SHP77 (cell line): ENCODE measurements around the gene KIDINS220.
A peak's percentile ranks its signal among the peaks of the same experiment; 100 is the strongest.

ENCODE experiments used
- DNase-seq, 2 experiments: peaks; one replicate each; lab custom pipeline; 2025; lab: John Stamatoyannopoulos, UW

KIDINS220 gene

GRCh38 chr2:8836971-8837794 is at the start of gene KIDINS220:
Gene KIDINS220 (minus strand): TSS chr2:8837613. CDS start chr2:8827093, 10,520 bp downstream.
- DNase-seq: peak; percentile 63 to 74

GRCh38 chr2:8886876-8887275 is 49.5 kb upstream of the KIDINS220 start:
- no peak for DNase-seq

DNA sequence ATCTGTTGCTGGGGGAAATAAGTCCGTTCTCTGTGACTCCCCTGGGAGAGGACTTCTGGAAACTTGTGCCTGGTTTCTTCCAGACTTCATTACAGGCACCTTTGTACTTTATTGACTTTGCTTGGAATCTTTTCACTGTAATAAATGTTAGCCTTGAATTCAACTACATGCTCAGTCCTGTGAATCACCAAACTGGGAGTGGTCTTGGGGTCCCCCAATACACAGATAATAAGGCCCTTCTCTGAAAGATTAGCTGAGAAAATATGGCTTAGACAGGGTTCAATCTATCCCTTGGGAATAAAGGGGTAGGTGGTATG is 48.7 kb upstream of the KIDINS220 start:
- DNase-seq: no peak

DNA sequence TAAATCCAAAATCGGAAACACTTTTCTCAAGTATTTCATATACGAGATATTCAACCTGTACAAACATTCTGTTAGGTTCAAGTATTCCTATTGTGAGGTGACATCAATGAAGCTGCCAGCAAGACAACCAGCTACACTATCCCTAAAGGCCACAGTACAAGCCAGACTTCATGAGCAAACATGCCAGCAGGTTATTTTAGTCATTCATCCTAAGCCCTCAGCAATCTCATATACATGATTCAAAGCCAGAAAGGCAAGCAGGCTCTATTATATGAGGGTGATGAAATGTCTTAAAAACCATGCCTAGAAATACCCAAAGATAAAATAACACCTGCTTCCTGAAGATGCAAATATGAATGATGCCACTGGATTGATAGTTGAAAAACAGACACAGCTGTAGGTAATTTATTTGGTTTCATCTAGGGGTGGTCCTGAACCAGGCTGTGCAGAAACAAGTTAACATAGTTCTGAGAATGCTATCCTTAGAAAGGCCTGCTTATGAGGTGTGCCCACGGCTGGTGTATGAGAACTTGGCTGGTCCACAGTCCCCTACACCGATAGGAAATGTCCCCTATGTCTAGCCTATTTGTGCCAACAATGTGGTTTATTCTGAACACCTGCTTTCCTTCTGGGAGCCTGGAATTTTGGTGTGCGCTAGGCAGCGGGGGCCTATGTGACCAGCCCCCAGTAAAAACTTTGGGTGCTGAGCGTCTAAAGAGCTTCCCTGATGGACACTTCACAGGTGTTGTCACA is 48.2 kb upstream of the KIDINS220 start:
- DNase-seq: no peak

DNA sequence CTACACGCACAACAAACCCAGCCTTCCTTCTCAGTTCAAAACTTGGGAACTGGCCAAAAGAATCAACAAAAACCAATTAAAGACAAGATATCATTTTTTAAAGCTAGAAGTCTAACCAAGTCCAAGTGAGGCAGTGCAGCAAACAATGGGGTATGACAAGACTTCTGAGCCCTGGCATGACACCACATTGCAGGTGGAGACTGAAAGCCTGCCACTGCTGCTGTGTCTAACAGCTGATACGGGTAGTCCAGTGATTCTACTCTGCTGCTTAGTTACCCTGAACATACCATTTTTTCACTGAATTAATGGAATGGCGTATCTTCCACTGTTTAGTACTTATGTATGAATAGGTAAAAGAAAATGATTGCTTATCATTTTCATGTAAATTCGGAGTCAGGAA is 47.4 kb upstream of the KIDINS220 start:
- DNase-seq: no peak

DNA sequence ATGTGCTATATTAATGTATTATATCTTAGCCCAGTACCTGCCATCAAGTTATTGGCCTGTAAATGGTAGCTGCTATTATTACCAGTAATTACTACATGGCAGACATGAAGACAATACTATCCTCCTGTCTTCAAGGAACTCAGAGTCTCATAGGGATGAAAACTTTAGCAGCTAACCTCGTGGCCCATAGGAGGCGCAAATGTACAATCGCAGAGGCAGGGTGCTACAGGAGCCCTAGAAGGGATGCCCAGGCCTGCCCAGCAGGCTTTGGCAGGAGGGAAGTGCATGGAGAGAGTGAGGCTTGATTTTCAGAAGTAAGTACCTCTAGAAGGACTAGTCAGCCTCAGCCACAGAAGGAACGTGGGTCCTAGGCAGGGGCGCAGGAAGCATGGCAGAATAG is 44.7 kb upstream of the KIDINS220 start:
- no peak for DNase-seq

- no peak for DNase-seq
Observed at GRCh38 chr2:8877894-8878293, 40.5 kb upstream of the KIDINS220 start.

DNA sequence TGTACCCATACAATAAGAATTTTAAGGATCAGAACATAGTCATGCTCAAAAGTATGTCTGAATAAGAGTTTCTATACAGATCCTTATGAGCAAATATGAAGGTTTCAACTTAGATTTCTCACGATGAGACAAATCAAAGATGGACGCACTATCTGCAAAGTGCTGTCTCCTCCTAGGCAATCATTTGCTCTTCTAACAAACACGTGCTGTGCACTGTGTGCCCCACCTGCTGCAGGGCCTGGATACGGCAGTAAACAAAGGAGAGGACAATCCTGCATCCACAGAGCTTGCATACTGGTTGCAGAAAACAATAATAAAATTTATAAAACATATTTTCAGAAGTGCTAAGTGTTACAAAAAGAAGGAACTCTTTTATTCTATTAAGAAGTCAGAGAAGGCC is 39.9 kb upstream of the KIDINS220 start:
- DNase-seq: no peak

GRCh38 chr2:8876628-8877027 is 39.2 kb upstream of the KIDINS220 start:
- DNase-seq: no peak

GRCh38 chr2:8872821-8873432 is 35.5 kb upstream of the KIDINS220 start:
- peak; percentile 52 to 82 for DNase-seq

DNA sequence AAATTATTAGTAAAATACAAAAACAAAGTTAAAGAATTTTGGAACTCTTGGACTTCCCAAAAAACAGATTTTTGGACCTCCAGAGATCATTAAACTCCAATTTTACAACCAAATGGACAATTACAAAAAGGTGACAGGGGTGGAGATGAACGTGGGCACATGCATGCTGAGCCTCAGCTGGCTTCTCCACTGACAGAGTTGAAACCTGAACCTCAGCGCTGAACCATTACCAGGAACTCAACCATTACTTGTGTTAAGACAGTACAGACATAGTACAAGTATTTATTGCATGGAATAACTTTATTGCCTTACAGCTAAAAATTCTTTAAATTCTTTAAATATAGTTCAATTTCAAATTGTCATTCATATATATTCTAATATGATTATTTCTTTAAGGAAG is 33.0 kb upstream of the KIDINS220 start:
- no peak for DNase-seq

DNA sequence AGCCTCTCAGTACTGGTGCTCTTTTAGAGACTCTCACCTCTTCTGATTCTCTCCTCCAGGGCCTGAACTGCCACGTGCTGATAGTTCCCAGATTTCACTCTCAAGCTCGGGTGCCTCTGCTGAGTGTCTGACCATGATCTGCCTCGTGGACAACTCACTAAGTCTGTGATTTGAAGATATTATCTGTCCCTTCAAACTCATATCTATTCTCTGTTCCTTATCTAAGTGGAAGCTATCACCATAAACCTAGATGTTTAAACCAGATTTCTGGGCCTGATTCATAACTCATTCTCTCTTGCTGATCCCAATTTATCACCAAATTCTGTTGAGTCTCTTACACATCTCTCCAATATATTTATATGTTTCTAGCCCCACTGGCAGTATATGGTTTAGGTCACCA is 29.9 kb upstream of the KIDINS220 start:
- DNase-seq: no peak

DNA sequence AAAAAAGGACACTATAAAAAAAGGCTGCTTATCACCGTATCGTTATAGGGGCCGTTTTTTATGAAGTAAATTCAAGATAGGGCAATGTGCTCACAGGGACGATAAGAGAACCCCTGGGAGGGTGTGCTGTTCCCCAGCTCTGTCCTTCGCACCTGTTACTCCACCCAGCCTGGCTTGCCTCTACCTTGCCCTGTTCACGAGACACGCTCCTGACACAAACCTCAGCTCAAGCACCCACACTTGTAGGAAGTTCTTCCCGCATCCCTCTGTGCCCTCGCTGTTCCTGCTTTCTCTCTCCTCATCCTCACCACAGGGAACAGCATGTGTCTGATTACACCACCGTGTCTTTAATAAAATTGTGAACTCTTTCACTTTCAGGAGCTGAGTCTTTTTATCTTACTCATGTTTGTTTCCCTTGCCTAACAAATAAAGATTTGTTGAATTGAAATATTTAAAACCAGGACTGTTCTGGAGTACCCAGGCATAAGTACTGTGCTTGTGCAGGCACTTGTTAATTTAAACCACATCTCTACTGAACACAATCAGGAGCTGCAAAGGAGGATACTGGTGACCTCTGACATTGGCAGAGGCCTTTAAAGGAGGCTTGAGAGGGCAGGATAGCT is 26.0 kb upstream of the KIDINS220 start:
- DNase-seq: no peak

DNA sequence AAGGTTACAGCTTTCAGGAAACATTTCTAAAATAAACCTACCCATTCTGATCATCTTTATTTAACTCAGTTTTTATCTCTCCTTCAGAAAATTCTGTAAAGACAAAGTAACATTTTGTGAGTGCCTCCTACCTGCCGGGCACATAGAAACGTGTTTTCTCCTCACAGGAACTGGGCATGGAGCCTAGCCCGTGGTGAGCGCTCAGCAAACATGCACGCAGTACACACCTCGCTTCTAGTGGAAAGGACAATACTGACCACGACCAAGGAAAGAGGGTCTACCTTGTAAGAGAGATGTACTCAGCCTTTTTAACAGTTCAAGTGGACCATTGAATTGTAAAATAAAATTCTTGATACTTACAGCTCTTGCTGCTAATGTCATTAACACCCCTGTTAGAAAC is 24.8 kb upstream of the KIDINS220 start:
- DNase-seq: no peak

DNA sequence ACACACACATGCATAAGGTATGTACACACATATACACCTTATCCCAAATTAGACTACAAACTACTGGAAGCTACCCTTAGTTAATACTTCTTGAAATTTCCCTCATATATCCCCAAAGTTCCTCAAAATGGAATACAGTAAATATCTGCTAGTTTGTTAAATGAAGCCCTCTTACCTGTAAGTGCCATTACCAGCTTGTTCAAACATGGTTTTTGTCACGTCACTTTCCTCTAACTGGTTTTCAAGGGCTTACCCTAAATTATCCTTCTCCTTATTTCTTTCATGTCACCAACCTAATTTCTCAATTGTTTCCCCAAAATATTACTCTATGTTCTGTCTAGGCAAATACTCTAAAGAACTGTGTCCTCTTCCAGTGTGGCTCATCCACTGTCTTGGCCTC is 24.4 kb upstream of the KIDINS220 start:
- DNase-seq: no peak

DNA sequence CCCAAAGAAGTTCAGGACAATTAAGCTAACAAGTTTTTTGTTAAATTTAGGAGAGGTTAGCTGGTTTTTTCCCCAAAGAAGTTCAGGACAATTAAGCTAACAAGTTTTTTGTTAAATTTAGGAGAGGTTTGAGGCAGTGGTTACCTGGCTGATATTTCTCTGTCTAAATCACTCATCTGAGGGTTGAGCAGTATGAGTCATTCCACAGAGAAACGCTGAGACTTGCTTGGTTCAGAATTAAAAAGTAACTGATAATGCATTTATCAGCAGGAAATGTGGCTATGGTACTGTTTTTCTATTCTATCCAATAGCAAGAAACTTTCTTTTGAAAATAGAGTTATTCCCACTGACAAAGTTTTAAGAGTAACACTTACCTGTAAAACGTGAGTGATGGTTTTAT is 22.8 kb upstream of the KIDINS220 start:
- DNase-seq: no peak

DNA sequence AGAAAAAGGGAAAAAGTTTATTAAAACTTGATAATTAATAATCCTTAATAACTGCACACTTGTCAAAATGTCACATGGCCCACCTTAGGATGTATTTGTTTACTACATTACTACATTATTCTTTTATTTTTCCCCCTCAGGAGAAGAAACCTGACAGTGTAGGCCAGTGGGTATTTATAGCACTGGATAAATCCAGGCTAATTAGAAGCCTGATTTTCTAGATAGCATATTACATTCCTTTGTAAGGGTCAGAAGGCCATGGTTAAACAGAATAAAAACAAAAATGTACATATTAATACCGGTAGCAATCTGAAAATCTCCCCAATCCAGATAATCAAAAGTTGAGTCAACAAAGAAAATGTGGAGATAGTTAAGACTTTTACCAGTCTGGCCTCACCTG is 21.5 kb upstream of the KIDINS220 start:
- DNase-seq: no peak

DNA sequence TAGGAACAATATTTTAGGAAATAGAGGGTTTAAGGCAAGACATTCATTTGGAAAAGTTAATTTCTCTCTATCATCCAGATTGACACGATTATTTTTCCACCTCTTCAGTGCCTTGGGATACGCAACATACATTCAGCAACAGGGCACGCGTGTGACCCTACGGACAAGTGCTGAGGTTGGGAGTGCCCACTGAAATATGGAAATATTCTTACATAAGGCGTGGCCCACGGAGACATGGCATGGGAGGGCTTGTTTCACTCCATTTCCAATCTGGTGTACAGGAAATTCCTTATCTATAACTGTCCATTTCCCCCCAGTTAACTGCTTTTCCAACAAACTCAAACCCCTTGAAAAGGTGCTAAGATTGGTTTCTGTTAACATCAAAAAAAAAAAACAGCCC is 20.9 kb upstream of the KIDINS220 start:
- no peak for DNase-seq

- no peak for DNase-seq
Observed at GRCh38 chr2:8857709-8858108, 20.3 kb upstream of the KIDINS220 start.

DNA sequence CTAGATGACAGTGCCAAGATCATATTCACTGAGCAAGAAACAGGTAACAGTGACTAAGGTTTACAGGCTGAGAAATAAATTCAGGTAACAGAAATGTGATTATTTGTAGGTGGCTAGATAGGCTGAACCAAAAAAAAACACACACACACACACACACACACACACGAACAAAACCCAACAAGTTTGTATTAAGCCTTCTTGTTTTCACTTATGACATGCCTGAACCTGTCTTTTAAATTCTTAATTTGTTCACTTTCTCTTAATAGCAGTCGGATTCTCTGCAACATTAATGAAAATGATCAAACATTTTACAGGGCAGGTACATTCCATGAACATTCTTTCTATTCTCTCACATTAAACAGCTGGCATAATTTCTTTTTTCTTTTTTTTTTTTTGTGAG is 18.8 kb upstream of the KIDINS220 start:
- DNase-seq: no peak

GRCh38 chr2:8855010-8855409 is 17.6 kb upstream of the KIDINS220 start:
- no peak for DNase-seq

DNA sequence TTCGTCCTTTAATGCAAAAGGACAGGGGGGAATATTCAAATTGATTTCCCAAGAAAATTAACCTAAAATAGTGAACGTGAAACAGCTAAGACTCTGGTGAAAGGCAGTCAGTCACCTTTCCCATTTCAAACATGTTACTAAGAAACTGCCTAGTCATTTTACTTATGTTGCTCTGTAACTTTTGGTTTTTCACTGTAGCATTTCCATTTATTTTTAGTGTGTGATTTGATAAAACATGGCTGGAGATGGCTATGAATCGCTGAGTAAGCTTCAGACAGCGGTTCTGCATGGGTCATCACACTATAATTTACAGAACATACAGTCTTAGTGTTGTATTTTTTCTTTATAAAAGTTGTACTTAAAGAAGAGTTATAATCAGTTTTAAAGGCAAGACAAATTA is 16.0 kb upstream of the KIDINS220 start:
- no peak for DNase-seq
